Left lung (tissue), 10 donors: ENCODE data around the gene RFX7. TPM values are rescaled to one million over a fixed set of nuclear protein-coding genes. Genes with fewer than 3 reads are reported as not detected.

Experiments used
- ATAC-seq: fragments of 200-7000 bp; cut with Tn5 transposase; one replicate; pipeline ENCODE4 v1.9.1; 2020; ENCODE audit warnings: moderate library complexity
- DNase-seq, 4 donors: peaks; one replicate each; pipeline ENCODE4 v3.0.0-alpha.2; 2013 to 2020
- H3K27ac ChIP-seq, 2 donors: fragments of 200-600 bp; sonication (generic) in 1 of 2; one replicate each; pipeline versions ENCODE4 v1.5.0 to v1.8.0; 2020 to 2021
- H3K27me3 ChIP-seq, 2 donors: fragments of 200-600 bp; sonication (generic) in 1 of 2; one replicate each; pipeline versions ENCODE4 v1.5.0 to v1.8.0; 2020 to 2021
- H3K36me3 ChIP-seq, 2 donors: fragments of 200-600 bp; sonication (generic) in 1 of 2; one replicate each; pipeline versions ENCODE4 v1.5.0 to v1.8.0; 2020 to 2021
- H3K4me1 ChIP-seq, 2 donors: fragments of 200-600 bp; one replicate each; pipeline ENCODE4 v1.8.0; 2021
- H3K4me3 ChIP-seq, 2 donors: fragments of 200-600 bp; sonication (generic) in 1 of 2; one replicate each; pipeline versions ENCODE4 v1.5.0 to v1.8.0; 2020 to 2021; ENCODE audit warnings: mild to moderate bottlenecking in 1 of 2
- H3K9me3 ChIP-seq, 2 donors: fragments of 200-600 bp; sonication (generic) in 1 of 2; one replicate each; pipeline versions ENCODE4 v1.5.0 to v1.8.0; 2020 to 2021
- CTCF ChIP-seq, 2 donors: fragments of 200-600 bp; sonication (generic) in 1 of 2; IDR thresholded peaks; one replicate each; pipeline versions ENCODE4 v1.5.0 to v1.8.0; 2021; ENCODE audit warnings: antibody characterized with exemption in 2 of 2
- intact Hi-C, 2 donors: fragments of 100-400 bp; cut with DNase I; formaldehyde crosslinking; loops; one replicate each; pipeline versions ENCODE4 v1.11.2 to v1.14.2; 2022
- polyA plus RNA-seq, 6 donors: library from polyadenylated mRNA; unstranded; fragments of 120-200 nt; gene quantifications; one replicate each; pipeline ENCODE4 v1.2.1, GENCODE V29; 2013; ENCODE audit not compliant: insufficient read length in 6 of 6
- total RNA-seq, 2 donors: library from RNA; stranded (reverse); fragmentation: NEBNext Ultra II Directional; extraction: Animal tissue kit (Norgen Biotek cat#: 25700); gene quantifications; one replicate each; pipeline ENCODE4 v1.2.1, GENCODE V29; 2021
- donor health status: DM: no; HTN: yes; CAD: no.
- donor health status: DM: no; HTN: no; CAD: no.

Gene RFX7
- total and polyA plus RNA-seq, 8 donors = 16.7 to 28.1 (median 25.4) TPM

- intact Hi-C loops = no loop called here
- H3K4me1 ChIP-seq = no peaks in the 10 kb centered on the region
- ATAC-seq = no peak
- H3K9me3 ChIP-seq = no peaks in the 10 kb centered on the region
- no peak overlapping the region for H3K4me3 ChIP-seq
- H3K27me3 ChIP-seq = peaks cover 0 to 7% of the 10 kb centered on the region in 2 donors
- DNase-seq = no peak
- H3K27ac ChIP-seq = no peak overlapping the region
- H3K36me3 ChIP-seq = no peaks in the 10 kb centered on the region
- TF ChIP-seq CTCF (IDR thresholded peaks at IDR 0.05) = no peak
Observed at GRCh38 chr15:56254265-56254664, 10.6 kb upstream of the RFX7 start.

- Histone ChIP-seq H3K9me3 (no peaks in the 10 kb centered on the region), H3K4me1 (no peaks in the 10 kb centered on the region), H3K36me3 (no peaks in the 10 kb centered on the region), H3K4me3 (no peak overlapping the region), H3K27ac (no peak overlapping the region), H3K27me3 (peaks cover 0 to 7% of the 10 kb centered on the region in 2 donors)
- no peak for TF ChIP-seq CTCF (IDR thresholded peaks at IDR 0.05)
- ATAC-seq = no peak
- intact Hi-C loops = no loop called here
- DNase-seq = no peak
Observed at GRCh38 chr15:56252386-56252785, 8.7 kb upstream of the RFX7 start.

- Histone ChIP-seq H3K4me1 (no peaks in the 10 kb centered on the region), H3K4me3 (no peak overlapping the region), H3K27ac (no peak overlapping the region), H3K9me3 (no peaks in the 10 kb centered on the region), H3K36me3 (no peaks in the 10 kb centered on the region), H3K27me3 (peaks cover 0 to 7% of the 10 kb centered on the region in 2 donors)
- DNase-seq = no peak
- ATAC-seq = no peak
- TF ChIP-seq CTCF (IDR thresholded peaks at IDR 0.05) = no peak
- intact Hi-C loops = no loop called here
Observed at GRCh38 chr15:56251315-56252095, 7.8 kb upstream of the RFX7 start.

- H3K27me3 ChIP-seq = peaks cover 0 to 7% of the 10 kb centered on the region in 2 donors
- H3K4me3 ChIP-seq = no peak overlapping the region
- H3K4me1 ChIP-seq = peaks cover under 1 to 4% of the 10 kb centered on the region in 2 donors
- no peaks in the 10 kb centered on the region for H3K9me3 ChIP-seq
- H3K36me3 ChIP-seq = no peaks in the 10 kb centered on the region
- H3K27ac ChIP-seq = no peak overlapping the region
- no peak for TF ChIP-seq CTCF (IDR thresholded peaks at IDR 0.05)
- DNase-seq = no peak
- ATAC-seq = no peak
- intact Hi-C loops = no loop called here
Observed at GRCh38 chr15:56250626-56251025, 6.9 kb upstream of the RFX7 start.

- no peak for TF ChIP-seq CTCF (IDR thresholded peaks at IDR 0.05)
- no peaks in the 10 kb centered on the region for H3K36me3 ChIP-seq
- intact Hi-C loops = no loop called here
- H3K4me1 ChIP-seq = peaks cover 10 to 19% of the 10 kb centered on the region in 2 donors
- H3K4me3 ChIP-seq = no peak overlapping the region
- ATAC-seq (peak; percentile 50), DNase-seq (peak in 1 of 4 donors; percentile 39)
- H3K27ac ChIP-seq = no peak overlapping the region
- H3K27me3 ChIP-seq = peaks cover 0 to 7% of the 10 kb centered on the region in 2 donors
- no peaks in the 10 kb centered on the region for H3K9me3 ChIP-seq
Observed at GRCh38 chr15:56249092-56249491, 5.4 kb upstream of the RFX7 start.
